Erythroblast (primary cell): ENCODE data around the gene STXBP2.

Experiments used
- DNase-seq, 2 experiments: peaks; one replicate each; lab custom pipeline; 2025; lab: John Stamatoyannopoulos, UW
- GATA1 ChIP-seq: IDR thresholded peaks from 2 replicates; pipeline ENCODE4 v1.6.1; 2011; ENCODE audit warnings: low read depth, mild to moderate bottlenecking, control low read depth, low read length, moderate library complexity
- POLR2A ChIP-seq: IDR thresholded peaks from 2 replicates; pipeline ENCODE4 v1.6.1; 2011; ENCODE audit warnings: mild to moderate bottlenecking, low read length

Gene STXBP2

DNA sequence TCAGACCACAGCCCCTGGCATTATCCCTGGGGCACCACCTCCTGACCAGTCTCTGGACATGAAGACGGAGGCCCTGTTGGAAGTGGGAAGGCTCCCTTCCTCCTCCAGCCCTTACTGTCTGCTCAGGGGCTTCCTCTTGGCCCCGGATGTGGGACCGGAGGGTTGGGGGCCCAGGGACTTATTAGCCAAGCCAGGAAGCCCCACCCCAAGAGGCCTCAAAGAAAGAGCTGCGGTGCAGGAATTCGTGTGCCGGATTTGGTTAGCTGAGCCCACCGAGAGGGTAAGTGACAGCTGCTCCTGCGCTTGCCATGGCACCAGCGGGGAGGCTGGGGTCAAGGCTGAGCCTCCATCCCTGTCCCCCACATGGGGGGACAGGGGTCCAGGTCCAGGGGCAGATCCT, 31.9 kb downstream of the STXBP2 start, which contains the start of gene RETN:
TSS of gene RETN (plus strand) at position 208 of the 400 bp plus-strand sequence. CDS start 278 bp downstream, outside the sequence.
- no peak for TF ChIP-seq GATA1
- TF ChIP-seq POLR2A = no peak
- no peak for DNase-seq

DNA sequence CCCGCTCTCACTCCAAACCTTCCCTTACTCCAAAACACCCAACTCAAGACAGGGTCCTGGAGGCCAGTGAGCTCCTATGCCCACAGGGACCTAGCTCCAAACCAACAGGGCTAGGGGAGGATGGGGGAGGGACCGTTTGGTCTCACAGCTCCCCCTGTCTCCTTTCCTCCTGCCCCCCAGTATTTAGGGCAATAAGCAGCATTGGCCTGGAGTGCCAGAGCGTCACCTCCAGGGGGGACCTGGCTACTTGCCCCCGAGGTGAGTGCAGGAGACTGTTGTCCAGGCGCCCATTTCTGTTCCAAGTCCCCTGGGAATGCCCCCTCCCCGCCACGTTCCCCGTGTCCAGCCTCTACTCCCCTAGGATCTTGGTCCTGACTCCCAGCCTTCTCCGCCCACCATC, 32.7 kb downstream of the STXBP2 start:
- no peak for TF ChIP-seq GATA1
- TF ChIP-seq POLR2A = no peak
- no peak for DNase-seq

DNA sequence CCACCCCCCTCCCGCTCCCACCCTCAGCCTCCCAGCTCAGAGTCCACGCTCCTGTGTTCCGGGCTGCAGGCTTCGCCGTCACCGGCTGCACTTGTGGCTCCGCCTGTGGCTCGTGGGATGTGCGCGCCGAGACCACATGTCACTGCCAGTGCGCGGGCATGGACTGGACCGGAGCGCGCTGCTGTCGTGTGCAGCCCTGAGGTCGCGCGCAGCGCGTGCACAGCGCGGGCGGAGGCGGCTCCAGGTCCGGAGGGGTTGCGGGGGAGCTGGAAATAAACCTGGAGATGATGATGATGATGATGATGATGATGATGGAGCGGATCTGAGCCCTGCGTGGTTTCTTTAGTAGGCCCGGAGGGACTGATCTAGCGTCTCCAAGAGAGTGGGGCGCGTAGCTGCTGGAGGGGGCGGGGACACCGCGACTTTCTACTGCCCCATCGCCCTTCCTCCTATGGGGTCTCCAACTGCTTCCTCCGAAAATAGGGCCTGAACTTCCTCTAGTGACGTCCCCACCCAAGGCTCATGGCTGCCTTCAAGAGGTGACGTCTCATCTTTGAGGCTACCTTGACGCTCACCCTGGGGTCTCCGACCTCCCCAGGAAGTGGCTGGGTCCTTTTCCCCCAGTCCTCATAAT, 33.4 kb downstream of the STXBP2 start:
- TF ChIP-seq POLR2A (no peak), GATA1 (no peak)
- no peak for DNase-seq

DNA sequence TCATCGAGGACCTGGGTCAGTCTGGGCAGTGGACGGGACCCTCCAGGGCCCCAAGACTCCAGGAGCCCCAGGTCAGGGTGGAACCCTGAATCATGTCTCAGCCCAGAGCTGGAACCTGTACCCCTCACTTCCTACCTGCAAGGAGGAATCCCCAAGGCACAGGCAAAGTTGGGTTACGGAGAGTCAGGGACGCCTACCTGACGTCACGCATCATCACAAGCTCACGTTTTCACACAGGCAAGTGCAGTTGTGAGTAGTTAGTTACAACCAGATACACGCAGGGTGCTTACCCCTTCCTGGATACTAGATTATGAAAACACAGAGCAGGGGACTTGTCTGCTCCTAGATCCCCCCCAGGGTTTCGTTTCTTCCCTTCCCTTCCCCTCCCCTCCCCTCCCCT, 33.9 kb downstream of the STXBP2 start:
- DNase-seq = no peak
- TF ChIP-seq GATA1 = no peak
- TF ChIP-seq POLR2A = no peak

DNA sequence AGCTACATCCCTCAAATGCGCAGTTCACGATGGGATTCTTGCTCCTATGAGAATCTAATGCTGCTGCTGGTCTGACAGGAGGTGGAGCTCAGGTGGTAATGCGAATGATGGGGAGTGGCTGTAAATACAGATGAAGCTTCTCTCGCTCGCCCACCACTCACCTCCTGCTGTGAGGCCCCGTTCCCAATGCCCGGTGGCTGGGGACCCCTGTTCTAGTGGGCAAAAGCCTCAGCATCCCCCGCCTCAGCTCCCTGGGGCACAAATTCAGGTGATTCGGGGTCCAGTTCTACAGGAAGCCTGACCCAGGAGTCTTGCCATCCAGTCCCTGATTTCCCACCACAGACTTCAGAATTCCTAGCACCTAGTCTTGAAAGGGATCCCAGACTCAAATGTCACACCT, 35.6 kb downstream of the STXBP2 start:
- DNase-seq = no peak
- TF ChIP-seq POLR2A = no peak
- TF ChIP-seq GATA1 = no peak

- peak; percentile 67 to 72 for DNase-seq
- TF ChIP-seq POLR2A = no peak
- TF ChIP-seq GATA1 = no peak
Measured at GRCh38 chr19:7674010-7675005, 37.4 kb downstream of the STXBP2 start.

GRCh38 chr19:7676376-7676775, 39.5 kb downstream of the STXBP2 start:
- DNase-seq = no peak
- TF ChIP-seq POLR2A (no peak), GATA1 (no peak)

GRCh38 chr19:7676854-7677253, 39.9 kb downstream of the STXBP2 start, which contains the start of gene MCEMP1:
TSS of gene MCEMP1 (plus strand) at chr19:7677090. CDS start at chr19:7677121, 31 bp downstream.
- no peak for DNase-seq
- TF ChIP-seq POLR2A (no peak), GATA1 (no peak)

DNA sequence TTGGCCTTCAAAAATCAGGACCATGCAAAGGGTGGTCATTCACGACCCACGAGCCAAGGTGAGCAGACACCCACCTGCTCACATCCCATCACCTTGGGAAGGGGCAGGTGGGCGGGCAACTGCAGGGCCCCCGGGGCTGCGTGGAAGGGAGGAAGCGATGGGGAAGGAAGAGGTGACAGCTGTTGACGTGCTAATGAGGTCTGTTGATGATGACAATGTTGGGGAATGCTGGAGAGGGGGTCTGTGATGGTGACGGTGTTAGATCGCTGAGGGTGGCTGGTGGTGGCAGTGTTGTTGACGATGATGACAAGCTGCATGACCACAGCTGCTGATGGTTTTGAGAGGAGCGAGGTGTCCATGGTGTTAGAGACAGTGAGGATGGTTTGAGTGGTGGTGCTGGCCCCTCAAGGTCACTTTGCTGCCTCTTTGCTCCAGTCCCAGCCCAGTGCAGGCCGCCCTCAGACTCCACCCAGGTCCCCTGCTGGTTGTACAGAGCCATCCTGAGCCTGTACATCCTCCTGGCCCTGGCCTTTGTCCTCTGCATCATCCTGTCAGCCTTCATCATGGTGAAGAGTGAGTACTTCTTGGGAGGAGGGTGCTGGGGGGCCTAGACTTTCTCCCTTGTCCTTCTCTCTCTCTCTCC, 40.9 kb downstream of the STXBP2 start:
- TF ChIP-seq GATA1 = no peak
- TF ChIP-seq POLR2A = no peak
- peak in 1 of 2 experiments; percentile 20 for DNase-seq

GRCh38 chr19:7678971-7679751, 42.3 kb downstream of the STXBP2 start:
- TF ChIP-seq POLR2A (no peak), GATA1 (no peak)

GRCh38 chr19:7679771-7680605, 43.1 kb downstream of the STXBP2 start:
- TF ChIP-seq GATA1 = no peak
- TF ChIP-seq POLR2A = no peak
- DNase-seq = no peak

More at GRCh38 chr19:7678971-7679751, 42.3 kb downstream of the STXBP2 start:
- DNase-seq = peak; percentile 74
